NCI-H748 (cell line): ENCODE measurements around the gene CLEC4C.

Experiments
- DNase-seq: peaks from one replicate; lab custom pipeline; 2025; ENCODE audit not compliant: unreplicated experiment; lab: John Stamatoyannopoulos, UW

Gene CLEC4C

GRCh38 chr12:7729746-7730145 lies 17.4 kb downstream of the CLEC4C start:
- DNase-seq: no peak

- DNase-seq: no peak
These were observed 23.2 kb downstream of the CLEC4C start for GRCh38 chr12:7723926-7724325.

GRCh38 chr12:7719946-7720730 lies 27.0 kb downstream of the CLEC4C start:
- no peak for DNase-seq

GRCh38 chr12:7716381-7716780 lies 30.8 kb downstream of the CLEC4C start:
- no peak for DNase-seq

- no peak for DNase-seq
These were observed 34.2 kb downstream of the CLEC4C start for GRCh38 chr12:7712841-7713442.

GRCh38 chr12:7711133-7711532 lies 36.0 kb downstream of the CLEC4C start, which contains the start of gene DPPA3:
TSS of gene DPPA3 (plus strand) at chr12:7711433. CDS start at chr12:7711571, 138 bp downstream.
- no peak for DNase-seq

- no peak for DNase-seq
These were observed 37.1 kb downstream of the CLEC4C start for GRCh38 chr12:7709969-7710675.

- DNase-seq: no peak
These were observed 41.3 kb downstream of the CLEC4C start for GRCh38 chr12:7705846-7706245.

GRCh38 chr12:7695566-7696197 lies 51.5 kb downstream of the CLEC4C start, which contains the start of gene GDF3:
TSS of gene GDF3 (minus strand) at chr12:7695775. CDS start at chr12:7695728, 47 bp downstream.
- no peak for DNase-seq

- DNase-seq: no peak
These were observed 52.0 kb downstream of the CLEC4C start for GRCh38 chr12:7695237-7695560.

- DNase-seq: no peak
These were observed 52.5 kb downstream of the CLEC4C start for GRCh38 chr12:7694556-7695236.

- DNase-seq: no peak
These were observed 53.4 kb downstream of the CLEC4C start for GRCh38 chr12:7693793-7694192.

GRCh38 chr12:7681535-7681934 lies 65.6 kb downstream of the CLEC4C start:
- DNase-seq: no peak
